Measurements from ENCODE around the gene NKD2.

- TF ChIP-seq CTCF (IDR thresholded peaks at IDR 0.05), result no peak
- no peak for TF ChIP-seq ZFX (IDR thresholded peaks at IDR 0.05; ENCODE audit: borderline replicate concordance)
Observed at GRCh38 chr5:983238-983524, 25.4 kb upstream of the NKD2 start.
